ENCODE results near the gene VRK3.
A peak's percentile ranks its signal among the peaks of the same experiment; 100 is the strongest.

VRK3 gene

DNA sequence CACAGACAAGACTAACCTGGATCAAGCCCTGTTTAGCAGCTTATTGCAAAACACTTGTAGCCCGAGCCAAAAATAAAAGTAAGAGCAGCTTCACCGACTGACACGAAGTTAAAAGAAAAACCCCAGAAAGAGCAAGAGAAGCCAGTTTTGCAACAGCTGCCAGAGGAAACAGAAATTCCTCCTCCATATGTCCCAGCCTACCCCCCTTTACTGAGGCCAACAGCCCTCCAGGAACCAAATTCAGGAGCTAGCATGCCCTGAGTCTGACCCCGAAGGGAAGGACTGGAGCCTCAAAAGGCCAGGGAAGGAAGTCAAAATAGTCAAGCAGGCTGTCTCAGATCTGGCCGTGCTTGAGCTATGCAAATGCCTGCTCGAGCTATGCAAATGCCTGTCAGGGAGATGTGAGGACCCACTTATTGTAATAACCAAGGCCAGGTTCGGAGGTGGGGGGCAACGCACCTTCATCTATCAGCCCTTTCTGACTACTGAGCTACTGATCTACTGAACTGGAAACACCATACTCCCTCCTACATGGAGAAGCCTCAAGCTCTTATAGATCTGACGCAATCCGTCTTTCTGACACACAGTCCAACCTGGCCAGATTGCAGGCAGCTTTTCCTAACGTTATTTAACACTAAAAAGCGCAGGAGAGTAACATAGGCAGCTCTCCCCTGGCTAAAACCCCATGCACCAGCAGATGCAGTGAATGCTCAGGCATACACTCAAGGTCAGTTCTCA, 70.9 kb downstream of the VRK3 start:
- peak; percentile 93 for DNase-seq

DNA sequence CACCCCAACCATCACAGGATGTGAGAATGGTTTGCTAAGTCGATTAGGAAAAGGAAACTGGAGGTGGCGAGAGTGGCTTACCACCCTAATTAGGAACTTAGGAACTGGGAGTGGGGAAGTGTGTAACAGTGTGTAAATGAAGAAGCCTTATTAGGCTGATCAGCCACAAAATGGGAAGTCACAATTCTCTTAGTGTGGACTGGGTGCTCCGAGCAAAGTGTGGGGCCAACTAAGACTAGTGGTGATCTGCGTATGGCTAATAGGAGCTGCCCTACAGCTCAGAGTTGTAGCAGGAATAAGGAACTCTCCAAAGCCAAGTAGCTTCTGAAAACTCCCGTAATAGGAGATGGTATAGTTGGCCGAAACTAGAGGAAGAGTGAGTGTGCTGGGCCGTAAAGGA, 71.8 kb downstream of the VRK3 start:
- peak; percentile 96 for DNase-seq

DNA sequence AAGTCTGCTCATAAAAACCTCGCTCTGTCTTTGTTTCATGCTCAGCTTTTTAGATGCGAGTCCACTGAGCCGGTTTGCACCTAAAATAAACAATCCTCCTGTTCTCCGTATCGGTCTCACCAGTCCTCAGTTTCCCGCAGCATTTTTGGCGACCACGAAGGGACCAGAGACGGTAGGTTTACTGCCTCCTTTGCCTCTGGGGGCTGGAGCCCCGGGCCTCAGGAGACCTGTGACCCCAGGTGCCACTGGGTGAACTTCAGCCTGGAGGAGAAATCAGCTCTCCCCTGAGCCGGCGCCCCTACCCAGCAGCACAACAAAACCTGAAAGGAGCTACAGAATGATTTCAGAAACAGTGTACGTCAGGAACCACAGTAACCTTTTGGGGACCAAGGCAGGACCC, 72.3 kb downstream of the VRK3 start:
- DNase-seq: no peak

DNA sequence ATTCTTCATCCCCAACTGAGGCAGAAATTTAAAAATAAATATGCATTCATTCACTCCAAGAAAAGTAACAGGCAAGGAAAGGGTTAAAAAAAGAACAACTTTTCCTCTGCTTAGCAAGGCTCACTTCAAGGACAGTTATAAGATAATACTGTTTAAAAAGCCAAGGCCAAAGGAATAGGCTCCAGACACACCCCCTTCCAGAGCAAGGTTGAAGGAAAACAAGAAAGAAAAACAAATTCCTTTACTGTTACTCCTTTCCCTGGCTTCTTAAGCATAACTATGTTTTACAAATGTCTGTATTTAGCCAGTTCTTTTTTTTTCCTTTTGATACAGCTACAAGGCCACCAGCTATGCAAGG, 72.7 kb downstream of the VRK3 start:
- DNase-seq: no peak

DNA sequence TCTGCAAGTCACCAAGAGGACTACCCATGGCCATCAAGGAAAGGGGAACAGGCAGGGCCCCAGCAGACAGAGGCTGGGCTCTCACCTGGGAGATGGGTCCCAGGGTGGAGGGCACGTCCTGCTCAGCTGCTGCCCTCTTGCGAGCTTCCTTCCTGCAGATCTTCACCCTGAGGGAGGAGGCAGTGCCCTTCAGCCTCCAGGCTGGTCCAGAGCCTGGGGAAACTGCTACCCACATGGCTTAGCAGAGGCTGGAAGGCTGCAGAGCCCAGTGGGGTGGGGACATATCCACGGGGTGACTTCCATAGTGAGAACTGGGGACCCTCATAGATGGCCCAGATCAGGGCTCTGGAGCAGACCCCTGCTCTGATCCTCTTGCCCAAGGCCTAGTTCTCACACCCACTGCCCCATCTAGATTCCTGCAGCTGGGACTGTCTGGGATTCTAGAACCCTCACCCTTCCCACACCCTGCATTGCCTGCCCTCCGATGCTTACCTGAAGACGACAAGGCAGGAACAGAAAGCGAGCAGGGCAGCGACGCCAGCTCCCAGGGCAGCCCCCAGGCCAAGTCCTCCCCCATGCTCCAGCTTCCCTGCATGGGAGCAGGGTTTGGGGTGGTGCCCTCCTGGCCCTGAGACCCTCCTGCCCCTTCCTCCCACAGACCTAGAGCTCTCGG, 73.2 kb downstream of the VRK3 start:
- DNase-seq: no peak

DNA sequence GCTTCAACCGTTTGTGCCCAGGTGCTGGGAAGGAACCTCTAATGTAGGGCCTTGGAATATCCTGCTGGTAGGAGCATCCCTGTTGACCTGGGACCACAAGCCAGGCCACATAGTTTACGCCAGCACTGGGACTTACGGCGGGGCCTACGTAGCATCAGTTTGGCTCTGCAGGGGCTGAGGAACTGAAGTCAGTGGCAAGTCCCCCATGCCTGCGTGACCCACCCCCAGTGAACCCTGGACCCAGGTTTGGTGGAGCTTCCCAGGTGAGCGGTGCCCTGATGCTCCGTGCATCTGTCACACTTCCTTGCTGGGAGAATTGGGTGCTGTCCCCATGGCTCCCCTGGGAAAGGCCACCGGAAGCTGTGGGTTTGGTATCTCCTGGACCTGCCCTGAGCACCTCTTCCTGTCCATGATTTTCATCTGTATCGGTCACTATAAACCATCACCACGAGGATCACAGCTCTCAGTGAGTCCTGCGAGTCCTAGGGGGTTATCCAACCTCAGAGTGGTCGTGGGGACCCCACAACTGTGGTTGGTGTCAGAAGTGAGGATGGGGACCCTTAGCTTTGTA, 74.1 kb downstream of the VRK3 start:
- DNase-seq: no peak

DNA sequence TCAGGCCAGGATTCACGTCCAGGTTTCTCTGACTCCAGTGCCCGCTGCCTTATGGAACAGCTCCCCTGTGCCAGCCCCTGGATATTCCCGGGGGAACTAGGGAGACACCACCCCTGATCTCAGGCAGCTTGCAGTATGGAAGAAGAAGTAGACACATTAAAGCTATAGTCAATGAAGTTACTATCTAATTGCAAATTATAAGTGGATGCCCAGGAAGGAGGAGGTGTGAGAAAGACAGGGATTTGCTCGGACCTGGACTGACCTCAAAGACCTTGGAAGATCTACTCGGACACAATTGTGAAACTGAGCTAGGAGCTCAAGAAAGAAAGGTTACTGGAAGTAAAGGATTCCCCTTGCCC, 74.6 kb downstream of the VRK3 start:
- no peak for DNase-seq

DNA sequence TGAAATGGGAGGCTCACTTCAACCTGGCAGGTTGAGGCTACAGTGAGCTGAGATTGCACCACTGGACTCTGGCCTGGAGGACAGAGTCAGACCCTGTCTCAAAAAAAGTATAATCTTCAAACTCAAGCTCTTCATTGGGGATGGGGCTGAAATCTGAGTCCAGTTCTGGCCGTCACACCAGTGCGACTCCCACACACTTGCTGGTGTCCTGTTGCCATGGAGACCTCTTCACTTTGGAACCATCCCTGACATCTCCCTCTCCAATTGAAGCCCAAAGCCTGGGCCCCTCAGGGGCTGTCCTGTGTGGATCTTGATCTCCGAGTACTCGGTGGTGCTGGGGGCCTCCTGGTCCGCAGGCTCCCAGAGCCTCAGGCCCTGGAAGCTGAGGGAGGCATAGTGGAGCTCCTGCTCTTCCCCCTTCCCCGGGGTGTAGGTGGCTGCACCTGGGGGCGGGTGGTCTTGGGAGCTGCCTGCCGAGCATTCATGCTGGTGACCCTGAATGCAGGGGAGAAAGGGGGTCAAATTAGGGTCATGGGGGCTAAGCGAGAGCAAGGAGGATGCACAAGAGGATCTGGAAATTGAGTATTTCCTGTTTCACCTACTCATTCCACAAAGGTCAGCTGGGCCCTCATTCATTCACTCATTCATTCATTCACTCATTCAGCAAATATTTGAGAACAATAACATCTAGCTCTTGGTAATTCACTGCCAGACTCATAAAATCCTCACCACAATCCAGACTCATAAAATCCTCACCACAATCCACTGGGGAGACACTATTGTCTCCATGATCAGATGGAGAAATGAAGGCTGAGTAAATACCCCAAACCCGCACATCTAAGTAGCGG, 75.2 kb downstream of the VRK3 start:
- DNase-seq: no peak

DNA sequence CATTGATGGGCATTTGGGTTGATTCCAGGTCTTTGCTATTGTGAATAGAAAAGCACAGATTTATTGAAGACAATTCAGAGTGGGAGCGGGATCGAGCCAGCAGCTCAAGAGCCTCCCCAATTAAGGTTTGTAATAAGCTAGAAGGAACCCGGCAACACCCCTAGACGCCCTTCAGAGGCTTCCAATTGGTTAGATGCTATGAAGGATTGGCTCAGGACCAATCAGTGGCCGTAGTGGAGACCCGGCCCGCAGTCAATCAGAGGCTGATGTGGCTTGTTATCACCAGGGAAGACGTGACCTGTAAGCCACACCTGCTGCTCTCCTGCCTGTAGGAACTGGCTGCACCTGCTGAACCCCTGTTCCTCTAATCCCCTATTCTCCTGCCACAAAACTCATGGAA, 78.8 kb downstream of the VRK3 start:
- DNase-seq: no peak

DNA sequence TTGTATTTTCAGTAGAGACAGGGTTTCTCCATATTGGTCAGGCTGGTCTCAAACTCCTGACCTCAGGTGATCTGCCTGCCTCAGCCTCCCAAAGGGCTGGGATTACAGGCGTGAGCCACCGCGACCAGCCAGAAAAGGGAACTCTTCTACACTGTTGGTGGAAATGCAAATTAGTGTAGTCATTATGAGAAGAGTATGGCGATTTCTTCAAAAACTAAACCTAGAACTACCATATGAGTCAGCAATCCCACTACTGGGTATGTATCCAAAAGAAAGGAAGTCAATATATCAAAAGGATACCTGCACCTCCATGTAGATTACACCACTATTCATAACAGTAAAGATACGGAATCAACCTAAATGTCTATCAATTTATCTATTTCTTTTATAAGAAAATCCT, 80.6 kb downstream of the VRK3 start:
- DNase-seq: peak; percentile 77

DNA sequence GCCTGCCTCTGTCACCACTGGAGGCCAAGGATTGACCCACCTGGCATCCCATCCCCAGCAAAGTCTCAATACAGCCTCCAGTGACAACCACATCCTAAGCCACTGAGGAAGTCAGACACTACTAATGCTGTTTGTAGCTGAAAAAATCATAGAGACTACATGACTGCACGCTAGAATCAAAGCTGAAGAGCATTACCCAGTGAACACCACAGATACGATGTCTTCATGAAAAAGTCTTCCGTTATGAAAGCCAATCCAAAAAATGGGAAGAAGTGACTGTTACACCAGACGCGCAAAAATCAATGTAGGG, 84.7 kb downstream of the VRK3 start:
- no peak for DNase-seq

DNA sequence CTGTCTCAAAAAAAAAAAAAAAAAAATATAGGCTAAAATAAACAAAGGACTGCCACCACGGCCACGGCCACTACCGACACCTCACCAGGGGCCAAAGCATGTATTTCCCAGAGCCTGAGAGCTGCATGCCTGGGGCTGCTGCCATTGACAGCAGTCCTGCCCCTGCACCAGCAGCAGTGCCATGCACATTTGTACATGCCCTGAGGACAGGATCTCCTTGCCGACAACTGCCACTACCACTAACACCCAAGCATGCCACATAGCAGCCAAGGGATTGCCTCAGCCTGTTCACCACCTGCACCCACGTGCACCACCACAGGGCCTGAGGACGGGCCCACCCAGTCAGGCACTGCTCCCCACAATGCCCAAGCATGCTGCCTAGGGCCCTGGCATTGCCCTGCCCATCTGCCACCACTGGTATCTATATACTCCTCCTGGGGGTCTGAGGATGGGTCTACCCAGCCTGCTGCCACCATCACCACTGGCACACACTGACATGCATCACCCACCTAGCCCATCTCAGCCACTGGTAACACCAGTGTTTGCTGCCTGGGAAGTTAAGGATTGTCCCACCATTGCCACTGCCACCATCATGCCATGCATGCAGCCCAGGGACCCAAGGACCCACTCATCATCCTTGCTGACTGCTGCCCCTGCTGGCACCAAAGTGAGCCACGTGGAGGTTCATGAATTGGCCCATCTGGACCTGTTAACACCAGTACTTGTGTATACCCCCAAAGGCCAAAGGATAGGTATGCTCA, 85.3 kb downstream of the VRK3 start:
- DNase-seq: no peak

DNA sequence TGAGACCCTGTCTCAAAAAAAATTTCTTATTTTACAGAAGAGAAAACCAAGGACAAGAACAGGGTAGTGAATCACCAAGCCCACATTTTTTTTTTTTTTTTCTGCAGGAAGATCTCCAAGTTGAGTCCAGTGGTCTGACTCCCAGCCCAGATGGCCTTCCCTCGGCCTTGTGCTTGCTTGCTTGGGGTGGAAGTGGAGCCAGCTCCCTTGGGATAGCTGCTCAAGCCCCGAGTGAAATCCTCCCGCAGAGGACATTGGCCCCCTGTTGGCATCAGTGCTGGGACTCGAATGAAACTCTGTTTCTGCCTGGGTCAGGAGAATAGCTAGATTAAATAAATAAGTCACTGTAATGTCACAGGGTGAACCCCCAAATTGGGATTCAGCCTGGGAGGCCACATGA, 86.5 kb downstream of the VRK3 start:
- DNase-seq: no peak

DNA sequence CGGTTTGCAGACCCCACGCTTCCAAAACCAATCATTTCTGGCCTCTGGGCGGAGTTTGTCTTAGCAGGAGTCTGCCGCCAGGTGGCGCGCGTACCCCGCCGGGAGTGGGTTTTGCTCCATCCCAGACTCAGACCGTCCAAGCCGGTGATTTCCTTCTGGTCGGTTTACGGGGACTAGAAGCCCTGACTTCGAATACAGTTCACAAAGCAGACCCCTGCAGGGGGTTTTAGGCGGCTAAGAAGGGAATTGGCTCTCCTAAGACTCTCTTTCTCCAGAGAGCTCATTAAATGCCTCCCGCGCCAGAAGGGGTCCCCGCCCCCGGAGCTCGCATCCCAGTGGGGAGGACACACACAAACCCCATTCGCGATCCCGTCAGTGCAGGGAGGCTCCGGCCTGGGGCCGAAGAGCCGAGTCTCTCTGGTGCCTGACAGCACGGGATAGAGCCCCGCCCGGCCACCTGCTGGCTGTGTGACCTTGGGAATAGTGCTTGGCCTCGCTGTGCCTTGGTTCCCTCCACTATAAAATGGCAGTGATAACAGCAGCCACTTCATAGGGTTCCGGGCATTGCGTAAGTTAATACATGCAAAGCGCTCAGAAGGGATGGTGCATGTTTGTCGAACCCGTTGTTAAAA, 87.3 kb downstream of the VRK3 start:
- peak; percentile 70 for DNase-seq

DNA sequence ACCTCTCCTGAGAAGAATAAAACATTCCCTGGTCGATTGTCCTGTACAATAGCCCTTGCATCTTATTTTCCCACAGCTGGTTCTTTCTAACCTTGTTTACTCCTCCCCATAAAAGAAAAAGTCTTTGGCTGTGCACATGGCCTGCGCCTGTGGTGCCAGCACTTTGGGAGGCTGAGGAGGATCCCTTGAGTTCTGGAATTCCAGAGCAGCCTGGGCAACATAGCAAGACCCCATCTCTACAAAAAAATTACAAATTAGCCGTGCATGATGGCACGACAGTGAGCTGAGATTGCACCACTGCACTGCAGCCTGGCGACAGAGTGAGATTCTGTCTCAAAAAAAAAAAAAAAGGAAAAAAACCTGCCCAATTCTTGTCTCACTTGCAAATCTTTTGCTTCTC, 88.6 kb downstream of the VRK3 start:
- no peak for DNase-seq

DNA sequence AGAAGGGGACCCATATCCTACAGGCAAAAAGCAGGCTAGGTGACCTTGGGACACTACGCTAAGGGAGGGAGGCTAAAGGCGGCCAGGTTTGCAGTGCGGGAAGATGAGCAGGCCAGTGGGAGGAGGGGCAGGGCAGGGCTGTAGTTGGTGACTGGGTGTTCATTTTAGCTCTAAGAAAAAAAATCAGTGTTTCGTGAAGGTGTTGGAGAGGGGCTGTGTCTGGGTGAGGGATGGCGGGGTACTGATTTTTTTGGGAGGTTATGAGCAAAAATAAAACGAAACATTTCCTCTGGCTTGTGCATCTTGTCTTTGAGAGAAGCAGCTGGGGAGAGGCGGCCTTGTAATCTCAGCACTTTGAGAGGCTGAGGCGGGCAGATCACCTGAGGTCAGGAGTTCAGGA, 91.5 kb downstream of the VRK3 start:
- no peak for DNase-seq

DNA sequence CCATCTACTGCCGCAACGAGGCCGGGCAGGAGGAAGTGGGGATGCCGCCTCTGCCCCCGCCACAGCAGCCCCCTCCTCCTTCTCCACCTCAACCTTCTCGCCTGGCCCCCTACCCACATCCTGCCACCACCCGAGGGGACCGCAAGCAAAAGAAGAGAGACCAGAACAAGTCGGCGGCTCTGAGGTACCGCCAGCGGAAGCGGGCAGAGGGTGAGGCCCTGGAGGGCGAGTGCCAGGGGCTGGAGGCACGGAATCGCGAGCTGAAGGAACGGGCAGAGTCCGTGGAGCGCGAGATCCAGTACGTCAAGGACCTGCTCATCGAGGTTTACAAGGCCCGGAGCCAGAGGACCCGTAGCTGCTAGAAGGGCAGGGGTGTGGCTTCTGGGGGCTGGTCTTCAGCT, 92.4 kb downstream of the VRK3 start:
- no peak for DNase-seq

DNA sequence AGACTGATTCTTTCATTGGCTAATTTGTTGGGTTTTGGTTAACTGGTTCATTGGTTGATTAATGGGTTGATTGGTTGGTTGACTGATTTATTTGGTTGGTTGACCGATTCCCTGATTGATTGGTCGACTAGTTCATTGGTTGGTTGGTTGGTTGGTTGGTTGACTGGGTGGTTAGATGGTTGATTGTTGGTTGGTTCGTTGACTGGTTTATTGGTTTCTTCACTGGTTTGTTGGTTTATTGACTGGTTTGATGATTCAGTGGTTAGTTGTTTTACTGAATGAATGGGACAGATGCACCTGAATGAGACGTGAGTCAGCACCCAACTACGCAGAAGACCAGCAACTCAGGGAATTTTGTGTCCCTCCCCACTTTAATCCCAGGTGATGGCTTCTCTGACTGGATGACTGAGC, 93.1 kb downstream of the VRK3 start:
- no peak for DNase-seq

DNA sequence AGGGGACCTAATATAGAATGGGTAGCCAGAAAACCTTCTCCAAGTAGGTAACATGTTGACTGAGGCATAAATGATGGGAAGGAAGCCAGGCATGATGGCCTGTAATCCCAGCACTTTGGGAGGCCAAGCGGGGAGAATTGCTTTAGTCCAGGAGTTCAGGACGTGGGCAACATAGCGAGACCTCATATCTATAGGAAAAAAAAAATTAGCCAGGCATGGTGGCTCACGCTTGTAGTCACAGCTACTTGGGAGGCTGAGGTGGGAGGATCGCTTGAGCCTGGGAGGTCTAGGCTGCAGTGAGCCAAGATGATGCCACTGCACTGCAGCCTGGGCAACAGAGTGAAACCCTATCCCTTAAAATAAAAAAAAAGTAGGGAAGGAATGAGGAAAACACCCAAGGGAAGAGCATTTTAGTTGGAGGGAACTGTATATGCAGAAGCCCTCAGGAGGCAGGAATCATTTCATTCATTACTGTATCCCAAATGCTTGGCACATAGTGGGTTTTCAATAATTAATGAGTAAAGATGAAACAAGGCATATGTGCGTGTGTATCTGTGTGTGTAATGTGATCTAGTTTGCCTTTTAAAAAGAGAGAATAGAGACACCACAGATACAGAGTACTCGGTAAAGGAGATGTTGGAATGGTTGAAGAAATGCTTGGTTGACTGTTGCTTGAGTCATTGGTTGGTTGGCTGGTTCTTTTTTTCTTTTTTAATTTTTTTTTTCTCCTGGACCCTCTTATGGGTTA, 93.7 kb downstream of the VRK3 start:
- no peak for DNase-seq

DNA sequence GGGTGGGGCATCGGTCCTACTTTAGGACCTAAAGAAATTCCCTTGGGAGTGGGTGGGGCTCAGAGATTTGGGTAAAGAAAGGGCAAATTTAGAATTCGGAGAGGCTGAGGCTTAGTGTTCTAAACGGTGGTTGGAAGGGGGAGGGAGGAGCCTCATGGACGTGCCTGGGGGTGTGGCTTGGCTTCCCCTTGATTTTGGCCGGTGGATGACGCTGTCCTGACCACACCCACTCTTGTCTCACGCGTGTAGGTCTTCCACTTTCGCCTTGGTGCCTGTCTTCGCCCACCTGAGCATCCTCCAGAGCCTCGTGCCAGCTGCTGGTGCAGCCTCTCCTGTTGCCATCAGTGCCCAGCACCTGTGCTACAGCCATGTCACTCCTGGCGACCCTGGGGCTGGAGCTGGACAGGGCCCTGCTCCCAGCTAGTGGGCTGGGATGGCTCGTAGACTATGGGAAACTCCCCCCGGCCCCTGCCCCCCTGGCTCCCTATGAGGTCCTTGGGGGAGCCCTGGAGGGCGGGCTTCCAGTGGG, 94.6 kb downstream of the VRK3 start:
- DNase-seq: peak; percentile 25

DNA sequence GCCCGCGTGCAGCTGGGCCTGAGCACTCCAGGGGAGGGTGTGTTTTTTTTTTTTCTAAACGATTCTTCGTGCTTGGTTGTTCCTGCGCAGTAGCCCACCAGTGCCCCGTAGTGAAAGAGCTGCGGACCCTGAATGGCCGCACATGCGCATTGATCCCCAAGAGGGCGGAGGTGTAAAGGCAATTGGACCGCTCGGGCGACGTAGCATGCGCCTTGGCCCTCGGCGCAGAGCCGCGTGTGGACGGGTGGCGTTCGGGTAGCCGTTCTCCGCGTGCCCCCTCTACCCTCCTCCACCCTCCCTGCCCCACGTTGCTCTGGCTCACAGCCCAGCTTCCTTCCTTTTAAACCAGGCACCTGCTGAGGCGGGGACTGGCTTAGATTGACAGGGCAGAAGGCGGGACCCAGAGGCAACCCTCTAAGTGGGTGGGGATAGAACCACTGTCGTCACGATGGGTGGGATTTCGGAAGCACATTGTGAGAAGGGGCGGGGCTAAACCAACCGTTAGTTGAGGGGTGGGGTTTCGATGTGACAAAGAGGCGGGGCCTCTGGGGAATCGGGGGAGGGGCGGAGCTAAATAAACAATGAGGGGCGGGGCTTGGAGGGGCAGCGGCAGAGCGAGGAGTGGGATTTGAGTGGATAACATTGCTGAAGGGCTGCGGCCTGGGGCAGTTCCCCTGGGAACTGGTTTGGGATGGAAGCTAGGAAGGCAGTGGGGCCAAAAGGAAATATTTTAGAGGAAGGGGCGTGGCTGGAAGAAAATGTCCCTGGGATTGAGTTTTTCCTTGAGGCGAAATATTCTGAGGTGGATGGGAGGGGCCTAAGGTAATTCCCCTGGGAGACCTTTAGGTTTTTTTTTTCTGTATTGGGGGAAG, 95.3 kb downstream of the VRK3 start:
- DNase-seq: peak; percentile 98
